CD4-positive, alpha-beta memory T cell (primary cell): Measurements from ENCODE around the gene LBHD2. TPM values are rescaled to one million over a fixed set of nuclear protein-coding genes. Genes with fewer than 3 reads are reported as not detected.

Source experiments
- CTCF ChIA-PET: fragments of 350-600 bp; sonication (Branson Sonifier 250); formaldehyde crosslinking; loops from one replicate; lab custom pipeline; 2021; ENCODE audit warnings: inconsistent platforms; ENCODE audit not compliant: partially characterized antibody; lab: Charles Lee
- POLR2A ChIA-PET: fragments of 350-600 bp; sonication (Branson Sonifier 250); formaldehyde crosslinking; loops from one replicate; lab custom pipeline; 2021; ENCODE audit not compliant: partially characterized antibody; lab: Charles Lee
- DNase-seq, 5 donors: peaks; one replicate each; pipeline versions ENCODE4 v3.0.0 to v3.0.0-alpha.2; 2020 to 2022; ENCODE audit warnings: mixed read lengths in 1 of 5
- H3K27ac ChIP-seq: one replicate; pipeline ENCODE4 v1.7.0; 2013; ENCODE audit warnings: low read depth, low read length
- H3K27me3 ChIP-seq: 2 replicates; pipeline ENCODE4 v1.7.0; 2013; ENCODE audit warnings: mild to moderate bottlenecking, low read length, moderate library complexity; ENCODE audit not compliant: insufficient read depth
- H3K36me3 ChIP-seq: 2 replicates; pipeline ENCODE4 v1.7.0; 2013; ENCODE audit warnings: mild to moderate bottlenecking, low read length, moderate library complexity; ENCODE audit not compliant: insufficient read depth
- H3K4me1 ChIP-seq: 2 replicates; pipeline ENCODE4 v1.7.0; 2013; ENCODE audit warnings: mild to moderate bottlenecking, low read length, moderate library complexity; ENCODE audit not compliant: insufficient read depth
- H3K4me3 ChIP-seq, 2 donors: one replicate each; pipeline ENCODE4 v1.7.0; 2013; ENCODE audit warnings: low read length in 2 of 2, mild to moderate bottlenecking in 1 of 2
- H3K9me3 ChIP-seq, 2 donors: one replicate each; pipeline ENCODE4 v1.7.0; 2013; ENCODE audit warnings: low read length in 2 of 2, control low read depth in 1 of 2; ENCODE audit not compliant: control insufficient read depth in 1 of 2
- H3K27ac Mint-ChIP-seq, 7 donors: one replicate each; pipeline ENCODE4 v1.8.0; 2020 to 2021; ENCODE audit warnings: mixed read lengths in 7 of 7, mild to moderate bottlenecking in 6 of 7, inconsistent platforms in 3 of 7, moderate library complexity in 3 of 7
- H3K27me3 Mint-ChIP-seq, 2 donors: one replicate each; pipeline ENCODE4 v1.8.0; 2020 to 2021; ENCODE audit warnings: mixed read lengths in 2 of 2
- H3K36me3 Mint-ChIP-seq, 2 donors: one replicate each; pipeline ENCODE4 v1.8.0; 2020 to 2021; ENCODE audit warnings: mixed read lengths in 2 of 2, inconsistent platforms in 1 of 2, mild to moderate bottlenecking in 1 of 2
- H3K4me1 Mint-ChIP-seq, 4 donors: one replicate each; pipeline ENCODE4 v1.8.0; 2020 to 2021; ENCODE audit warnings: mixed read lengths in 4 of 4, mild to moderate bottlenecking in 1 of 4
- H3K4me3 Mint-ChIP-seq, 8 donors: one replicate each; pipeline ENCODE4 v1.8.0; 2020 to 2021; ENCODE audit warnings: mixed read lengths in 8 of 8, mild to moderate bottlenecking in 7 of 8, moderate library complexity in 6 of 8, inconsistent platforms in 3 of 8
- H3K9me3 Mint-ChIP-seq, 8 donors: one replicate each; pipeline ENCODE4 v1.8.0; 2020 to 2021; ENCODE audit warnings: mixed read lengths in 8 of 8, mild to moderate bottlenecking in 5 of 8, inconsistent platforms in 3 of 8, moderate library complexity in 1 of 8
- intact Hi-C: fragments of 100-400 bp; cut with micrococcal nuclease; formaldehyde crosslinking; loops from one replicate; pipeline ENCODE4 v1.15.1; 2023
- polyA plus RNA-seq, 2 donors: library from polyadenylated mRNA; unstranded; fragments of 300-500 nt; fragmentation: Illumina TruSeq; gene quantifications; one replicate each; pipeline ENCODE4 v1.2.3, GENCODE V29; 2021
- total RNA-seq, 2 experiments: library from RNA; stranded (reverse); gene quantifications; one replicate each; pipeline ENCODE4 v1.2.3, GENCODE V29; 2021

The LBHD2 gene
- total and polyA plus RNA-seq, 4 experiments from 2014 or later: not detected

DNA sequence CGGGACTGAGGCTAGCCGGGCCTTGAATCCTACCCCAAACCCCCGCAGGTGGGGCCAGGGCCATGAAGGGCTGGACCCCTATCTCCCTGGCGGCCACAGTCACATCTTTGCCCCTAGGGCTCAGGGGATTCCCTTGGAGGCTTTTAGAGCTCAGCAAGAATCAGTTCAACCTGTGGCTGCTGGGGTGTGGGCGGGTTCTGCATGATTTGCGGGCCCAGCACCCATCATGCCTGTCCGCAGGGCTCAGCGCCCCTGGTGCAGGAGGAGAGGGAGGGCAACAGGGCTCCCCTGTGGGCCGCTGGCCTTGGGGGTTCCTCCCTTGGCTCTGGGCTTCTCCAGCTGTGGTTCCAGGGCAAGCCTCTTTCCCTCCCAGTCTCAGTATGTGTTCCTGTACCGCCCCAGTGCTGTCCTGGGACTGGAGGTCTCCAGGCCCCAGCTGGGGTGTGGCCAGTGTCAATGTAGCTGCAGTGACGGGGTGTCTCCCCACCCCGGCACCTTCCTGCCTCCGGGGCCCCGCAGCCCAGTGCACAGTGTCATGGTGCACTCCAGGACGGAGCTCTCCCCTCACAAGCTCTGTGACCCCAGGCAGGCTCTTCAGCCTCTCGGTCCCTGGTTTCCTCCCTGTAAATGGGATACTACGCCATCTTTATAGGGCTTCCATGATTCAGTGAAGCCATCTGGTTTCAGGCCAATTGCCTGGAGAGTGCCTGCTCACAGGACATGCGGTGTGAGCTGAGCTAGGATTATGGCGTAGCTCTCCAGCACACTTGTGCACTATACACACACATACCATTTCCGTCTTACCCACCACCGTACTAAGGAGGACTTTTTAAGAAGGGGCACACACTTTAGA is 9.9 kb upstream of the LBHD2 start:
- intact Hi-C loops: loop anchor here (2.0 kb wide), 1 partner anchor 17 kb away; no protein-coding TSS in a partner anchor
- POLR2A ChIA-PET: no interaction called here

DNA sequence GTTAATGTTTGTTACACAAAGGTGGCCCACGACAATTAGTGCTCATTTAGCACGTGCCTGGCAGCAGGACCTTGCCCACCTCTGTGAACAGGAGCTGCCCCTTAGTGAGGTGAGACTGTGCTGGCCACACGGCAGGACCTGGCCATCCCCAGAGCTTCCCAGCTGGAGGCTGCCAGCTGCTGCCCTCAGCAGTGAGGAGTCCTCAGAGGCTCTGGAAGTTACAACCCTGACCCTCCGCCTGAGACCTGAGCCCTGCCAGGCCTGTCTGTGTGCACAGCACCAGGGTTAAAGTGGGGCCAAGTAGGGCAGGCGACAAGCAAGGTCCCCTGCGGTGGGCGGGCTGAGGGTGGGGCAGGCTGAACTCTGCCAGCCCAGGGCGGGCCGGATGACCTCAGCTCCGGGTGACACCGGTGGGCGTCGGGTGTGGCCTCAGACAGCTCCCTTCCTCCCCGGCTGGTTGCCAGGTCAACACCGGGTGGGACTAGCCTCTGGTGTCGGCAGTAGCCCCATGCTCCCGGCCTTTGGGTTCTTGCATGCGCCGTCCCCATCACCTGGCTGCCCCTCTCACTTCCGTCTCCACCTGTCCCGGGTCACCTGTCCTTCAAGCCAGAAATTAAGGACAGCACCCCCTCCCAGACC is 9.2 kb upstream of the LBHD2 start:
- Mint-ChIP-seq H3K27ac (no peak overlapping the region), H3K36me3 (no peaks in the 10 kb centered on the region), H3K9me3 (no peaks in the 10 kb centered on the region), H3K4me1 (peaks cover 0 to 5% (median 0%) of the 10 kb centered on the region in 4 donors), H3K4me3 (peak overlapping the region in 4 of 8 donors; percentile 15 to 70 (median 42)), H3K27me3 (peaks cover 0 to 2% of the 10 kb centered on the region in 2 donors)
- Histone ChIP-seq H3K36me3 (no peaks in the 10 kb centered on the region), H3K27ac (no peak overlapping the region), H3K4me3 (peak overlapping the region in 1 of 2 donors; percentile 35), H3K4me1 (peaks cover 13% of the 10 kb centered on the region), H3K27me3 (no peaks in the 10 kb centered on the region), H3K9me3 (no peaks in the 10 kb centered on the region)
- ChIA-PET CTCF (interaction anchor here (0.5 to 1.8 kb wide), 5 partner anchors 17 to 277 kb away, joined by 3 to 12 read pairs (median 4); partner anchors contain the start of gene EXOC3L4), POLR2A (no interaction called here)
- intact Hi-C loops: loop anchor here (1.0 to 2.0 kb wide), 2 partner anchors 16 to 18 kb away; partner anchors contain the start of gene CDC42BPB
- peak in 1 of 5 donors; percentile 14 for DNase-seq

More for the DNA sequence above, 9.9 kb upstream of the LBHD2 start:
- Histone ChIP-seq H3K4me3 (no peak overlapping the region), H3K9me3 (no peaks in the 10 kb centered on the region), H3K36me3 (no peaks in the 10 kb centered on the region), H3K27ac (no peak overlapping the region), H3K4me1 (peaks cover 13% of the 10 kb centered on the region), H3K27me3 (no peaks in the 10 kb centered on the region)
- CTCF ChIA-PET: interaction anchor here (0.5 to 1.6 kb wide), 5 partner anchors 17 to 277 kb away, joined by 3 to 12 read pairs (median 6); no protein-coding TSS in a partner anchor
- Mint-ChIP-seq H3K4me1 (peaks cover 0 to 5% (median 0%) of the 10 kb centered on the region in 4 donors), H3K9me3 (no peaks in the 10 kb centered on the region), H3K36me3 (no peaks in the 10 kb centered on the region), H3K4me3 (peak overlapping the region in 3 of 8 donors; percentile 22 to 70 (median 63)), H3K27me3 (peaks cover 0 to 4% of the 10 kb centered on the region in 2 donors), H3K27ac (no peak overlapping the region)
- no peak for DNase-seq

DNA sequence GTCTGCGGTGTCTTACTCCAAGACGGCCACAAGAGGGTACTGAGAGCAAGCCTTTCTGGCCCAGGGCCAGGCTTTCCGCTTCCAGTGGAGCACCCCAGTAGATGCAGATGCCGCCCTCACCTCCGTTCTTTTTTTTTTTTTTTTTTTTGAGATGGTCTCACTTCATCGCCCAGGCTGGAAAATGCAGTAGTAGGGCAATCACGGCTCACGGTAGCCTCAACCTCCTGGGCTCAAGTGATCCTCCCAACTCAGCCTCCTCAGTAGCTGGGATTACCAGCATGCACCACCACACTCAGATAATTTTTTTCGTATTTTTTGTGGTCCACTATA is 5.6 kb upstream of the LBHD2 start:
- Histone ChIP-seq H3K4me1 (peaks cover 13% of the 10 kb centered on the region), H3K36me3 (no peaks in the 10 kb centered on the region), H3K27me3 (no peaks in the 10 kb centered on the region), H3K9me3 (no peaks in the 10 kb centered on the region), H3K4me3 (no peak overlapping the region), H3K27ac (no peak overlapping the region)
- H3K27me3 Mint-ChIP-seq: peaks cover 0 to 2% of the 10 kb centered on the region in 2 donors
- intact Hi-C loops: loop anchor here (1.0 kb wide), 1 partner anchor 13 kb away; no protein-coding TSS in a partner anchor
- H3K4me3 Mint-ChIP-seq: peak overlapping the region in 2 of 8 donors; percentile 12 to 37
- H3K4me1 Mint-ChIP-seq: peaks cover 0 to 5% (median 0%) of the 10 kb centered on the region in 4 donors
- peak; percentile 70 to 84 (median 80) for DNase-seq
- H3K36me3 Mint-ChIP-seq: no peaks in the 10 kb centered on the region
- H3K27ac Mint-ChIP-seq: peak overlapping the region in 1 of 7 donors; percentile 51
- ChIA-PET CTCF (interaction anchor here (0.7 to 1.9 kb wide), 5 partner anchors 27 to 838 kb away, joined by 3 to 9 read pairs (median 3); no protein-coding TSS in a partner anchor), POLR2A (no interaction called here)
- no peaks in the 10 kb centered on the region for H3K9me3 Mint-ChIP-seq

DNA sequence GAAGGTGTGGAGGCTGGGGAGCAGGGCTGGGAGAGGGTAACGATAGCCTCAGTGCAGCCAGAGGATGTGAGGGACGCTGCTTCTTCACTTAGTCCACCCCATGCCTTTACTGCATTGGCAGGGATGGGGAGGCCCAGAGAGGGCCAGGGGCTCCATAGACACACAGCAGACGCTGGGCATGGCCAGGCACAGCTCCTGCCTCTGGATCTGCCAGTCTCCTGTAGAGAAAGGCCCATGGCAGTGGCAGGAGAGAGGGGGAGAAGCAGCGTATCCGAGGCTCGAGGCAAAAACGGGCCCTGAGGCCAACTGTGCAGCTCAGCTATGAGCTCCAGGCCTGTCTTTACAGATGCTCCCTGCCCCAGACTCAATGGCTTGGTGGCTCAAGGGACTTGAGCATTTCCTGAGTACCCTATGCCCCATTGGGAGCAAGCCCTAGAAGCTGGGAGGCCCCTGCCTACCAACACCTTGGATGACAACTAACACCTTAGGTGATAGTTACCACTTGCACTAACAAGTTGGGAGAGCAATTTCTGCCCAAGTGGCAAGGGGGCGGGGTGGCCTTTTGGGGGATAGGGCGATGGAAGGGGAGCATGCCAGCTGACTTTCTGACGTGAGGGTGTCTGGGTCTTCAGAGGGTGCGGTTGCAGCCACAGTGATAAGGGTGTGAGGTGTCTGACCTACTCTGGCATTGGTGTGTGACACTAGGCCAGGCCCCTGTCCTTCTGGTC is 5.0 kb upstream of the LBHD2 start:
- ChIA-PET POLR2A (no interaction called here), CTCF (interaction anchor here (0.7 to 1.9 kb wide), 8 partner anchors 12 to 838 kb away, joined by 3 to 9 read pairs (median 3); no protein-coding TSS in a partner anchor)
- intact Hi-C loops: loop anchor here (1.0 kb wide), 1 partner anchor 12 kb away; no protein-coding TSS in a partner anchor
- H3K27me3 ChIP-seq: no peaks in the 10 kb centered on the region
- no peaks in the 10 kb centered on the region for H3K36me3 Mint-ChIP-seq
- H3K4me1 Mint-ChIP-seq: peaks cover 0 to 5% (median 0%) of the 10 kb centered on the region in 4 donors
- no peaks in the 10 kb centered on the region for H3K9me3 Mint-ChIP-seq
- H3K9me3 ChIP-seq: no peaks in the 10 kb centered on the region
- H3K27ac ChIP-seq: no peak overlapping the region
- H3K27ac Mint-ChIP-seq: no peak overlapping the region
- H3K4me1 ChIP-seq: peaks cover 13% of the 10 kb centered on the region
- no peaks in the 10 kb centered on the region for H3K36me3 ChIP-seq
- H3K4me3 ChIP-seq: no peak overlapping the region
- H3K27me3 Mint-ChIP-seq: peaks cover 0 to 2% of the 10 kb centered on the region in 2 donors
- no peak overlapping the region for H3K4me3 Mint-ChIP-seq
- DNase-seq: no peak

DNA sequence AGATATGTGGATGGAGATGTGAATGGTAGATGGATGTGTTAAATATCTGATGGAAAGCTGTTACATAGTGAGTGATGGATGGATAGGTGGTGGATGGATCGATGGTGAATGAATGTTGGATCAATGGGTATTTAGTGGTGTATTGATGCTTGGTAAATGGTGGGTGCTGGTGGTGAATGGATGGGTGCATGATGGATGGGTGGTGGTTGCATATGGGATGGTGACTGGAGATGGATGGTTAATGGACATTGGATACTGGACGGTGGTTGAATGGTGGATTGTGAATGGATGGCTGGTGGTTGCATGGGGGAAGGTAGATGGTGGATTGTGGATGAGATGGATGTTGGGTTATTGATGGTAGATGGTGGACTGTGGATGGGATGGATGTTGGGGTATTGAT is 2.1 kb upstream of the LBHD2 start:
- no peak for DNase-seq
- peaks cover 0 to 2% (median under 1%) of the 10 kb centered on the region in 4 donors for H3K4me1 Mint-ChIP-seq
- no peak overlapping the region for H3K27ac Mint-ChIP-seq
- H3K9me3 ChIP-seq: no peaks in the 10 kb centered on the region
- no peaks in the 10 kb centered on the region for H3K9me3 Mint-ChIP-seq
- H3K4me3 Mint-ChIP-seq: no peak overlapping the region
- H3K4me3 ChIP-seq: no peak overlapping the region
- ChIA-PET POLR2A (no interaction called here), CTCF (no interaction called here)
- H3K36me3 Mint-ChIP-seq: no peaks in the 10 kb centered on the region
- H3K27me3 Mint-ChIP-seq: peaks cover 9 to 10% of the 10 kb centered on the region in 2 donors
- no peaks in the 10 kb centered on the region for H3K36me3 ChIP-seq
- no peak overlapping the region for H3K27ac ChIP-seq
- intact Hi-C loops: no loop called here
- peaks cover 5% of the 10 kb centered on the region for H3K4me1 ChIP-seq
- H3K27me3 ChIP-seq: peaks cover 6% of the 10 kb centered on the region

DNA sequence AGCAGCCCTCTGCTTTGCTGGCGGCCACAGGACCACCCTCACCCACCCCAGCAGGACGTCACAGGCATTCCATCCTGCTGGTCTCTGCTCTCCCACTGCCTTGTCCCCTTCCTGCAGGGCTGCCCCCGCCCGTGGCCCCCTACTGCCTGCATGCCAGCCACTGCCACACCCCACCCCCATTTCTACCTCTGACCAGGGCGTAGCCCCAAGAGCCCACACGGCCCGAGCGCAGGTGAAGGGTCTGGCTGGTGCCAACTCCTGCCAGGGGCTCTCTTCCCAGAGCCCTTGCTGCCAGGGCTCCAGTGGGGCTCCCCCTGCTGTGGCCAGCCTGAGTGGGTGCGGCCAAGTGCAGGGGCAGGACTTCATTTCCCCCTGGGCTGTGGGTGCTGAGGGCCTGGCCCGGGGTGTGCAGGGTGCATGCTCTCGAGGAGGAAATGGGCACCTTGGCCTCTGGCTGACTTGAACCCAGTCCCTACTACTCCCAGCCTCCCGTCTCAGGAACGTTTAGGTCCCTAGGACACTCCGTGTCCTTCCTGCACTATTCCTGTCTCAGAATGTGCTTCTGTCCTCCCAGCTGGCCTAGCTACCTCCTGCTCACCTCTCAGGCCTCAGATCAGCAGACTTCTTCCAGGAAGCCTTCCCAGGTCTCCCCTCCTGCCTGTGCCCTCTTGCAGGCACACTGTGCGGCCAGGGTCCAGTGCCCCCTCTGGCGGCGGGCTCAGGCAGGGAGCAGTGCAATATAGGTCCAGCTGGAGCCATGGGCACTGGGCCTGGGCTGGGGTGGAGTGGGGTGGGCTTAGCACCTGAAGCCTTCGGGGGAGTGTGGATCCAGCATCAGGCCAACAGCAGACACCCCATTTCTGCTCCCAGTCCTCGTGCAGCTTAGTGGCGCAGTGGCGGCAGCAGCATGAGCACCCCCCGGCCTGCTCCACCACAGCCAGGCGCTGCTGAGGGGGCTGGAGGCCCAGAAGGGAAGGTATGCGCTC is 1.4 kb downstream of the LBHD2 start:
- Histone ChIP-seq H3K27ac (no peak overlapping the region), H3K27me3 (peaks cover 6% of the 10 kb centered on the region), H3K4me1 (no peaks in the 10 kb centered on the region), H3K9me3 (no peaks in the 10 kb centered on the region), H3K4me3 (no peak overlapping the region), H3K36me3 (no peaks in the 10 kb centered on the region)
- H3K27me3 Mint-ChIP-seq: peaks cover 9 to 13% of the 10 kb centered on the region in 2 donors
- H3K27ac Mint-ChIP-seq: no peak overlapping the region
- peaks cover 0 to 2% (median under 1%) of the 10 kb centered on the region in 4 donors for H3K4me1 Mint-ChIP-seq
- CTCF ChIA-PET: no interaction called here
- no peaks in the 10 kb centered on the region for H3K9me3 Mint-ChIP-seq
- H3K4me3 Mint-ChIP-seq: peak overlapping the region in 1 of 8 donors; percentile 14
- intact Hi-C loops: no loop called here
- no peak for DNase-seq
- no peaks in the 10 kb centered on the region for H3K36me3 Mint-ChIP-seq
- POLR2A ChIA-PET: no interaction called here
